H1 (cell line): ENCODE data around the gene LRTM1. TPM values are rescaled to one million over a fixed set of nuclear protein-coding genes. Genes with fewer than 3 reads are reported as not detected.

ENCODE experiments used
- TAF7 ChIP-seq: optimal IDR thresholded peaks from 2 replicates; pipeline ENCODE3; 2011; ENCODE audit warnings: low read depth, mild to moderate bottlenecking, inconsistent platforms, low read length, moderate library complexity, borderline replicate concordance
- polyA plus RNA-seq, 7 experiments: library from polyadenylated mRNA; depleted of rRNA in 3 of 7; stranded (reverse) in 5 of 7; unstranded in 2 of 7; fragments of >200 nt in 5 of 7; fragments of 200-250 nt in 2 of 7; gene quantifications; 1 replicate in 5 of 7; 2 replicates in 1 of 7; 4 replicates in 1 of 7; pipeline versions ENCODE4 v1.2.1 to v1.2.3, GENCODE V29; 2011 to 2013; ENCODE audit warnings: missing spikeins in 2 of 7, mixed read lengths in 2 of 7
- total RNA-seq: library from RNA; stranded (reverse); fragmentation: NEBNext Ultra II Directional; extraction: Animal tissue kit (Norgen Biotek cat#: 25700); gene quantifications from 2 replicates; pipeline ENCODE4 v1.2.1, GENCODE V29; 2021

LRTM1 gene
- total and polyA plus RNA-seq, 2 of the 8 experiments (the other 6 are each of a cell fraction or from before 2014, with no cell fraction given): not detected

DNA sequence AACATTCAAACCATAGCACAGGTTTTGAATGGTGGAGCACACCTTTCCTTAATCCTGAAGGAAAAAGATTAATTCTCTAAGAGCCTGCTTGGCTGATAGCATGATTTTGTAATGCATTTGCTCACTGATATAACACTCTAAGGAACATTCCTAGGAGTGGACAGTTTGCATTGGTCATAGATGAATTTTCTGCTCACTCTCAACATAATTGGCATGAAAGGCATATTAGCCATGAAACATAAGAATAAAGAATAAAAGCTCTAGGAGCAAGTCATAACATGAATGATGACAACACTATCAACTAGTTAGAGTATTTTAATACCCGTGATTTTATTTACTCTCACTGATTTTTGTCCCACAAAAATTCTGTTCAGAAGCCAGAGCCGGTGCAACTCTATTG lies 34.3 kb upstream of the LRTM1 start (continued):
- no peak for TF ChIP-seq TAF7
